Osteocyte (in vitro differentiated cells): ENCODE measurements around the gene ZNF766. TPM values are rescaled to one million over a fixed set of nuclear protein-coding genes. Genes with fewer than 3 reads are reported as not detected.
"Not testable (repeated sequence)": the region's sequence is repeated elsewhere in the genome, so short reads cannot be mapped to it uniquely, and the experiment has no call there.

Experiments used
- DNase-seq: peaks from one replicate; pipeline ENCODE4 v3.0.0; 2021; ENCODE audit warnings: mixed read lengths; ENCODE audit not compliant: unreplicated experiment; ENCODE audit errors: extremely low spot score
- H3K27ac Mint-ChIP-seq: one replicate; pipeline ENCODE4 v1.8.0; 2021; ENCODE audit warnings: mild to moderate bottlenecking, mixed read lengths; ENCODE audit not compliant: unreplicated experiment
- H3K27me3 Mint-ChIP-seq: one replicate; pipeline ENCODE4 v1.8.0; 2021; ENCODE audit warnings: mixed read lengths; ENCODE audit not compliant: unreplicated experiment
- H3K36me3 Mint-ChIP-seq: one replicate; pipeline ENCODE4 v1.8.0; 2021; ENCODE audit warnings: mixed read lengths; ENCODE audit not compliant: unreplicated experiment
- H3K4me1 Mint-ChIP-seq: one replicate; pipeline ENCODE4 v1.8.0; 2021; ENCODE audit warnings: mixed read lengths; ENCODE audit not compliant: unreplicated experiment
- H3K4me3 Mint-ChIP-seq: one replicate; pipeline ENCODE4 v1.8.0; 2021; ENCODE audit warnings: mild to moderate bottlenecking, moderate library complexity, mixed read lengths; ENCODE audit not compliant: unreplicated experiment
- H3K9me3 Mint-ChIP-seq: one replicate; pipeline ENCODE4 v1.8.0; 2021; ENCODE audit warnings: mixed read lengths; ENCODE audit not compliant: unreplicated experiment
- total RNA-seq: library from RNA; stranded (reverse); gene quantifications from 2 replicates; pipeline ENCODE4 v1.2.1, GENCODE V29; 2021
- TF ChIP-seq, protein P1 (sequence below): fragments of 200-600 bp; sonication (generic); IDR thresholded peaks from 2 replicates; pipeline ENCODE4 v1.5.0; 2021; ENCODE audit warnings: antibody characterized with exemption, mild to moderate bottlenecking, moderate library complexity

ZNF766 gene
- total RNA-seq, 1 donor from 2014 or later: 20.2 TPM

DNA sequence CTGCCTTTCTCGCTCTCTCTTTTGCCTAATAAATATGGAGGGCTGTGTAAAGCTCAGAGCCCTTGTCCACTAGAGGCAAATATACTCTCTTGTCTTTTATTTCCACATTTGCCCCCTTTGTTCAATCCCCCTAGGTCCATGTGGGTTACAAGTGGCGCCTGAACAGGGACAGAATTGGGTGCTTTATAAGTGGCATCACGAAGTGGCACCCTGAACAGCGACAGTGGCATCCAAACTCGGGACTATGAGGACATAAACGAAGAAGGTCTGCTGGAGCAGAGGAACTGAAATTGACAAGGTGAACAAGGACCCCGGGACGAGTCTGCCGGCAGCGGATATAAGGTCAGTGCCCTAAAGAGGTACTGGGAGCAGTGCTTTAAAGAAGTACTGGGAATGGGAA is 62.4 kb downstream of the ZNF766 start:
- H3K36me3 Mint-ChIP-seq: peaks cover 5% of the 10 kb centered on the region
- H3K4me3 Mint-ChIP-seq: no peak overlapping the region
- H3K9me3 Mint-ChIP-seq: peaks cover 31% of the 10 kb centered on the region
- DNase-seq: no peak
- H3K27me3 Mint-ChIP-seq: no peaks in the 10 kb centered on the region
- H3K4me1 Mint-ChIP-seq: peaks cover 3% of the 10 kb centered on the region
- H3K27ac Mint-ChIP-seq: no peak overlapping the region
- TF ChIP-seq, protein P1, sequence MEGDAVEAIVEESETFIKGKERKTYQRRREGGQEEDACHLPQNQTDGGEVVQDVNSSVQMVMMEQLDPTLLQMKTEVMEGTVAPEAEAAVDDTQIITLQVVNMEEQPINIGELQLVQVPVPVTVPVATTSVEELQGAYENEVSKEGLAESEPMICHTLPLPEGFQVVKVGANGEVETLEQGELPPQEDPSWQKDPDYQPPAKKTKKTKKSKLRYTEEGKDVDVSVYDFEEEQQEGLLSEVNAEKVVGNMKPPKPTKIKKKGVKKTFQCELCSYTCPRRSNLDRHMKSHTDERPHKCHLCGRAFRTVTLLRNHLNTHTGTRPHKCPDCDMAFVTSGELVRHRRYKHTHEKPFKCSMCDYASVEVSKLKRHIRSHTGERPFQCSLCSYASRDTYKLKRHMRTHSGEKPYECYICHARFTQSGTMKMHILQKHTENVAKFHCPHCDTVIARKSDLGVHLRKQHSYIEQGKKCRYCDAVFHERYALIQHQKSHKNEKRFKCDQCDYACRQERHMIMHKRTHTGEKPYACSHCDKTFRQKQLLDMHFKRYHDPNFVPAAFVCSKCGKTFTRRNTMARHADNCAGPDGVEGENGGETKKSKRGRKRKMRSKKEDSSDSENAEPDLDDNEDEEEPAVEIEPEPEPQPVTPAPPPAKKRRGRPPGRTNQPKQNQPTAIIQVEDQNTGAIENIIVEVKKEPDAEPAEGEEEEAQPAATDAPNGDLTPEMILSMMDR: no peak

DNA sequence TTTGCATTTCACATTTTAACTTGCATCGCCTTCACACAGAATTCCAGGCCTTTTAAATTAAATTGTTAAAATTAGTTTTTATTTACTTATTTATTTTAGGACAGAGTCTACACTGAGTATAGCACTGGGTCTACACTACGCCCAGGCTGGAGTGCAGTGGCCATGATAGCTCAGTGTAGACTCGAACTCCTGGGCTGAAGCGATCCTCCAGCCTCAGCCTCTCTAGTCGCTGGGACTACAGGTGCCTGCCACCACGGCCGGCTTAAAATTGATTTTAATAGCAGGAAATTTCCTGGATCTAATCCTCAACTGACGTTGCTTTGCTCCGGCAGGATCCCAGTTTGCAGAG is 66.4 kb downstream of the ZNF766 start:
- Mint-ChIP-seq H3K27ac (peak overlapping the region; percentile 98), H3K4me3 (peak overlapping the region; percentile 97), H3K36me3 (peaks cover 19% of the 10 kb centered on the region), H3K4me1 (peaks cover 12% of the 10 kb centered on the region), H3K27me3 (no peaks in the 10 kb centered on the region), H3K9me3 (peaks cover 20% of the 10 kb centered on the region)
- DNase-seq: no peak
- TF ChIP-seq, protein P1: no peak

DNA sequence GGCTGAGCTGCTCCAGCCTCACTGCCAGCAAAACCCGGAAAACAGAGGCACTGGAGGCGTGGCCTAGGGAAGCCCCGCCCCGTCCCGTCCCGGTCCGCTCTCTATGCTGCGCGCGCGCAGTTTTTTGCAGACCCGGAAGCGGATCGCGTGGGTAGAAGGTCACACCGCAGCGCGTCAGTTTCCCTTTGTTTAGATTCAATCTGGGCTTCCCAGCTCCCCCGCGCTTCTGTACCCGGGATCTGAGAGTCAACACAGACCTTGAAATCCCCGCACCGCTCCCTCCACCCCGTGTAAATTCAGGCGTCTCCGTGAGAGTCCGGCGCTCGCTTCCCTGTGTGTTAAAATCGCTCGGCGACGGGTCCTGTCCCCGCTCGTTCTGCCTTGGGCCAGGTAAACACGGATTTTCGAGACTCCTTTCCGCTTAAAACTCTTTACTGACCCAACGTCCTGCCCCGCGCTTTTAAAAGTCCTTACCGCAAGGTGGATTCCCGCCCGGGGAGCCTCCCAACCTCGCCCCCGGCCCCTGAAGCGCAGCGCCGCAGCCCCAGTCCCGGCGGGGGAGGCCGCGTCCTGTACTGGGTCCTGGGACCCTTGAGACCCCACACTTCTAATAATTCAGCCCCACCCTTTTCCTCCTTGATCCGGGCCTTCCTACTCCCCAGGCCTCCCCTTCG is 66.9 kb downstream of the ZNF766 start, which contains the start of gene ZNF610:
Gene ZNF610, plus strand, starts transcription at position 127 of the 674 bp plus-strand sequence. CDS start 12,930 bp downstream, outside the sequence.
- TF ChIP-seq, protein P1: no peak
- peaks cover 20% of the 10 kb centered on the region for H3K9me3 Mint-ChIP-seq
- peaks cover 19% of the 10 kb centered on the region for H3K36me3 Mint-ChIP-seq
- H3K27me3 Mint-ChIP-seq: no peaks in the 10 kb centered on the region
- H3K27ac Mint-ChIP-seq: peak within 1 kb of the TSS; percentile 98
- H3K4me3 Mint-ChIP-seq: peak within 1 kb of the TSS; percentile 97
- H3K4me1 Mint-ChIP-seq: peaks cover 12% of the 10 kb centered on the region
- peak; percentile 96 for DNase-seq

DNA sequence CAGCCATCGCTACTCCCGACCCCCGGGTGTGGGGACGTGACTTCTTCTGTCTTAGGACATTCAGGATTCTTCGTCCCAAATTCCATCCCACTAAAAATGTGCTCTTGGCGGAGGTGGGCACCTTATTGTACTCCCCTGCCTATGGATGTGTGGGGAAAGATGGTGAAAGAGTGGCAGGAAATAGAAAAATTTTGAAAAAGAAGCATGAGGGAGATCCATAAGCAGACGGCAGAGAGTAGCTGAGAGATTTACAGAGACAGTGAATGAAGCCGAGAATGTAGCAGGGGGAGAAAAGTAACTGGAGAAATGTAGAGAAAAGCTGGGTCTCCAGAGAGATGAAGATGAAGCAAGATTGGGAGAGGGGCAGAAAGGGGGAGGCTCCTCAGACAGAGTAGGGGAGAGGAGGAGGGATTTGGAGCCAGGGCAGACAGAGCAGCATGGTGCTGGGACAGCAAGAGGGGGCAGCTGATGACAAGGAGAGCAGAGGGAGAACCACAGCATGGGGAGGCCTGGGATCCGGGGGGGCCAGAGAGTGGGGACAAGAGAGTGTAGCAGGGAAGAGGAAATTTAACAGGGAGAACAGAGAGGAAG is 67.5 kb downstream of the ZNF766 start:
- Mint-ChIP-seq H3K27ac (peak overlapping the region; percentile 98), H3K4me1 (peaks cover 12% of the 10 kb centered on the region), H3K4me3 (peak overlapping the region; percentile 97), H3K27me3 (no peaks in the 10 kb centered on the region), H3K9me3 (peaks cover 17% of the 10 kb centered on the region), H3K36me3 (peaks cover 16% of the 10 kb centered on the region)
- no peak for DNase-seq
- TF ChIP-seq, protein P1: no peak

DNA sequence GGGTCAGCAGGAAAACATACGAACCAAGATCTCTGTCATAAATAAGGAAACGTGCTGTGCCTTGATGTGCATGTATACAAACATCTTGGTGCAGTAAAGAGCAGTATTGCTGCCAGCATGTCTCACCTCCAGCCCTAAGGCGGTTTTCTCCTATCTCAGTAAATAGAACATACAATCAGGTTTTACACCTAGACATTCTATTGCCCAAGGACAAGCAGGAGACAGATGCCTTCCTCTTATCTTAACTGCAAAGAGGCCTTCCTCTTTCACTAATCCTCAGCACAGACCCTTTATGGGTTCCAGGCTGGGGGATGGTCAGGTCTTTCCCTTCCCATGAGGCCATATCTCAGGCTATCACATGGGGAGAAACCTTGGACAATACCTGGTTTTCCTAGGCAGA is 69.6 kb downstream of the ZNF766 start:
- not testable (repeated sequence) for H3K27me3 Mint-ChIP-seq, H3K9me3 Mint-ChIP-seq, H3K4me3 Mint-ChIP-seq, H3K27ac Mint-ChIP-seq, DNase-seq
- Mint-ChIP-seq H3K4me1 (peaks cover 12% of the 10 kb centered on the region), H3K36me3 (peaks cover 16% of the 10 kb centered on the region)
